Activated CD8-positive, alpha-beta memory T cell treated with anti-CD3 and anti-CD28 coated beads for 24 hours (primary cell): ENCODE results near the gene GAA.
A peak's percentile ranks its signal among the peaks of the same experiment; 100 is the strongest.

Source experiments
- DNase-seq: peaks from one replicate; pipeline ENCODE4 v3.0.0-alpha.2; 2020

The GAA gene

GRCh38 chr17:80118601-80119270, 17.4 kb downstream of the GAA start:
- DNase-seq, result no peak

- no peak for DNase-seq
Observed at GRCh38 chr17:80119271-80119791, 17.9 kb downstream of the GAA start.

- no peak for DNase-seq
Observed at GRCh38 chr17:80119839-80120238, 18.5 kb downstream of the GAA start.

- peak; percentile 33 for DNase-seq
Observed at GRCh38 chr17:80122026-80122575, 20.7 kb downstream of the GAA start.

GRCh38 chr17:80122926-80123505, 21.6 kb downstream of the GAA start:
- peak; percentile 24 for DNase-seq

- DNase-seq, result peak; percentile 38
Observed at GRCh38 chr17:80123791-80124190, 22.4 kb downstream of the GAA start.

- DNase-seq, result peak; percentile 40
Observed at GRCh38 chr17:80124351-80124981, 23.1 kb downstream of the GAA start.

GRCh38 chr17:80125656-80126448, 24.5 kb downstream of the GAA start:
- peak; percentile 24 for DNase-seq

GRCh38 chr17:80126449-80126715, 25.0 kb downstream of the GAA start:
- no peak for DNase-seq

GRCh38 chr17:80129006-80129565, 27.7 kb downstream of the GAA start:
- DNase-seq, result no peak

- no peak for DNase-seq
Observed at GRCh38 chr17:80130992-80131391, 29.6 kb downstream of the GAA start.

- no peak for DNase-seq
Observed at GRCh38 chr17:80132906-80133625, 31.7 kb downstream of the GAA start.

- DNase-seq, result peak; percentile 50
Observed at GRCh38 chr17:80133626-80133970, 32.2 kb downstream of the GAA start.

GRCh38 chr17:80137131-80137530, 35.8 kb downstream of the GAA start:
- DNase-seq, result peak; percentile 33

GRCh38 chr17:80138856-80139426, 37.6 kb downstream of the GAA start:
- no peak for DNase-seq

- no peak for DNase-seq
Observed at GRCh38 chr17:80141463-80142165, 40.2 kb downstream of the GAA start.

GRCh38 chr17:80142929-80143328, 41.5 kb downstream of the GAA start:
- DNase-seq, result no peak

GRCh38 chr17:80145076-80146075, 44.0 kb downstream of the GAA start:
- DNase-seq, result no peak

- no peak for DNase-seq
Observed at GRCh38 chr17:80146121-80147034, 45.0 kb downstream of the GAA start.
